NB4 (cell line): ENCODE results near the gene SIPA1.
"Not testable (repeated sequence)": the region's sequence is repeated elsewhere in the genome, so short reads cannot be mapped to it uniquely, and the experiment has no call there.

ENCODE experiments used
- CTCF ChIP-seq: IDR thresholded peaks from one replicate; pipeline ENCODE4 v1.5.1; 2012; ENCODE audit warnings: low read depth, low read length
- MAX ChIP-seq: IDR thresholded peaks from 2 replicates; pipeline ENCODE4 v1.6.1; 2011; ENCODE audit warnings: low read depth, low read length
- MYC ChIP-seq: IDR thresholded peaks from 2 replicates; pipeline ENCODE4 v1.6.1; 2011; ENCODE audit warnings: low read depth, low read length
- POLR2A ChIP-seq: IDR thresholded peaks from 2 replicates; pipeline ENCODE4 v1.6.1; 2011; ENCODE audit warnings: mild to moderate bottlenecking; ENCODE audit not compliant: insufficient read length; ENCODE audit errors: extremely low read depth

- TF ChIP-seq CTCF, POLR2A, MAX, MYC: not testable (repeated sequence)
Measured at GRCh38 chr11:65639228-65639597, 1.3 kb downstream of the SIPA1 start.
